Neural crest cell (in vitro differentiated cells): ENCODE results near the gene TCERG1L. TPM values are rescaled to one million over a fixed set of nuclear protein-coding genes. Genes with fewer than 3 reads are reported as not detected.
"Not testable (repeated sequence)": the region's sequence is repeated elsewhere in the genome, so short reads cannot be mapped to it uniquely, and the experiment has no call there.

Experiments
- DNase-seq: peaks from one replicate; pipeline ENCODE4 v3.0.0; 2021; ENCODE audit warnings: low read depth, mixed read lengths, low spot score
- H3K27ac Mint-ChIP-seq: one replicate; pipeline ENCODE4 v1.8.0; 2021; ENCODE audit warnings: mild to moderate bottlenecking, mixed read lengths; ENCODE audit not compliant: unreplicated experiment
- H3K27me3 Mint-ChIP-seq: 2 replicates; pipeline ENCODE4 v1.8.0; 2021; ENCODE audit warnings: low read depth, mild to moderate bottlenecking, mixed read lengths
- H3K36me3 Mint-ChIP-seq: 2 replicates; pipeline ENCODE4 v1.8.0; 2021; ENCODE audit warnings: low read depth, mild to moderate bottlenecking, mixed read lengths
- H3K4me1 Mint-ChIP-seq: 2 replicates; pipeline ENCODE4 v1.8.0; 2021; ENCODE audit warnings: mixed read lengths
- H3K4me3 Mint-ChIP-seq: one replicate; pipeline ENCODE4 v1.8.0; 2021; ENCODE audit warnings: mild to moderate bottlenecking, mixed read lengths
- H3K9me3 Mint-ChIP-seq: 2 replicates; pipeline ENCODE4 v1.8.0; 2021; ENCODE audit warnings: mixed read lengths
- CTCF ChIP-seq: fragments of 200-600 bp; sonication (generic); conservative IDR thresholded peaks from 2 replicates; pipeline ENCODE4 v1.5.0; 2021; ENCODE audit warnings: antibody characterized with exemption, mild to moderate bottlenecking
- total RNA-seq: library from RNA; stranded (reverse); gene quantifications from 2 replicates; pipeline ENCODE4 v1.2.1, GENCODE V29; 2021

The TCERG1L gene
- total RNA-seq, 1 donor from 2014 or later: 0.96 TPM

GRCh38 chr10:131082201-131082850, 229.2 kb downstream of the TCERG1L start:
- DNase-seq: no peak

GRCh38 chr10:131081786-131082185, 229.7 kb downstream of the TCERG1L start:
- no peak overlapping the region for H3K27ac Mint-ChIP-seq
- no peaks in the 10 kb centered on the region for H3K9me3 Mint-ChIP-seq
- no peak overlapping the region for H3K4me3 Mint-ChIP-seq
- peaks cover 20% of the 10 kb centered on the region for H3K4me1 Mint-ChIP-seq
- H3K27me3 Mint-ChIP-seq: no peaks in the 10 kb centered on the region
- no peaks in the 10 kb centered on the region for H3K36me3 Mint-ChIP-seq
- no peak for DNase-seq
- TF ChIP-seq CTCF: no peak

More at GRCh38 chr10:131082201-131082850, 229.2 kb downstream of the TCERG1L start:
- Mint-ChIP-seq H3K27ac (no peak overlapping the region), H3K9me3 (no peaks in the 10 kb centered on the region), H3K4me1 (peaks cover 20% of the 10 kb centered on the region), H3K36me3 (no peaks in the 10 kb centered on the region), H3K4me3 (no peak overlapping the region), H3K27me3 (no peaks in the 10 kb centered on the region)
- TF ChIP-seq CTCF: no peak

- Mint-ChIP-seq H3K27ac (no peak overlapping the region), H3K4me3 (no peak overlapping the region), H3K4me1 (peaks cover 20% of the 10 kb centered on the region), H3K27me3 (no peaks in the 10 kb centered on the region), H3K36me3 (no peaks in the 10 kb centered on the region), H3K9me3 (no peaks in the 10 kb centered on the region)
- DNase-seq: no peak
- TF ChIP-seq CTCF: no peak
Measured at GRCh38 chr10:131081376-131081775, 230.1 kb downstream of the TCERG1L start.

- Mint-ChIP-seq H3K4me3 (no peak overlapping the region), H3K27me3 (no peaks in the 10 kb centered on the region), H3K4me1 (peaks cover 17% of the 10 kb centered on the region), H3K9me3 (no peaks in the 10 kb centered on the region), H3K36me3 (no peaks in the 10 kb centered on the region), H3K27ac (no peak overlapping the region)
- no peak for TF ChIP-seq CTCF
- no peak for DNase-seq
Measured at GRCh38 chr10:131080571-131080970, 230.9 kb downstream of the TCERG1L start.

- no peaks in the 10 kb centered on the region for H3K36me3 Mint-ChIP-seq
- H3K27me3 Mint-ChIP-seq: no peaks in the 10 kb centered on the region
- no peaks in the 10 kb centered on the region for H3K9me3 Mint-ChIP-seq
- no peak overlapping the region for H3K27ac Mint-ChIP-seq
- no peak for DNase-seq
- H3K4me3 Mint-ChIP-seq: no peak overlapping the region
- peaks cover 12% of the 10 kb centered on the region for H3K4me1 Mint-ChIP-seq
- no peak for TF ChIP-seq CTCF
Measured at GRCh38 chr10:131079314-131079713, 232.2 kb downstream of the TCERG1L start.

GRCh38 chr10:131078882-131079280, 232.6 kb downstream of the TCERG1L start:
- DNase-seq, H3K9me3 Mint-ChIP-seq, H3K36me3 Mint-ChIP-seq, H3K4me3 Mint-ChIP-seq, H3K27me3 Mint-ChIP-seq, H3K27ac Mint-ChIP-seq: not testable (repeated sequence)
- peaks cover 10% of the 10 kb centered on the region for H3K4me1 Mint-ChIP-seq
